ENCODE measurements around the gene LRFN2. TPM values are rescaled to one million over a fixed set of nuclear protein-coding genes. Genes with fewer than 3 reads are reported as not detected.
A peak's percentile ranks its signal among the peaks of the same experiment; 100 is the strongest.

The LRFN2 gene
- total and polyA plus RNA-seq, 2 of the 8 experiments (the other 6 are each of a cell fraction or from before 2014, with no cell fraction given): 2.3 TPM

DNA sequence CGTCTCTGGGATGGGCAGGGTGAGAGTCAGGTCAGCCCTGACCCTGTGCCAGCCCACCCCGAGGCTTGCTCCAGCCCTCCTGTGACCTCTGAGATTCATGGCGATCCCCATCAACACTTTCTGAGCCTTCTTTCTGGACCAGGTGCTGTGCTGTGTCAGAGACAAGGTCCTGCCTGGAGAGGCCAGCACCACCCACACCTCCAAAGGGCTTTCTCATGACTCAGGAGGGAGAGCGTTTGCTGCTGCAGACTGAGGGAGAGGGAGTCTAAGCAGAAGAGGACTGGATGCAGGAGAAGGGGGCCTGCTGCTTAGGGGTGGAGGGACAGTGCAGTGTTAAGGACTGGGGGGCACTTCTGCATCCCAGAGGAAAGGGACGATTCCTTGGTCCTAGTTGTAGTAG is 193.5 kb downstream of the LRFN2 start:
- H4K5ac ChIP-seq (ENCODE audit: insufficient read length, low read depth, low read length): no peak overlapping the region
- 0 out of 2 replicates have a peak overlapping the region, but pooled peaks have one; percentile 17 for H2BK12ac ChIP-seq (ENCODE audit: low read depth, low read length)
- DNase-seq (ENCODE audit: low read depth in 1 of 2, low spot score in 2 of 2) (peak in 1 of 2 experiments; percentile 36), FAIRE-seq (no peak)
- H3K79me2 ChIP-seq (ENCODE audit: control insufficient read depth in 1 of 2, insufficient read depth in 2 of 2, low read length in 2 of 2): no peaks in the 10 kb centered on the region
- ChIA-PET CTCF (ENCODE audit: partially characterized antibody) (interaction anchor here (0.9 kb wide), 1 partner anchor 16 kb away, joined by 3 read pairs; no protein-coding TSS in a partner anchor), POLR2A (ENCODE audit: partially characterized antibody) (no interaction called here)
- no peak overlapping the region for H4K91ac ChIP-seq (replicated peaks; ENCODE audit: insufficient read length, low read length)
- H3K9me3 ChIP-seq (ENCODE audit: insufficient read depth in 2 of 2, low read depth in 1 of 2, low read length in 1 of 2): no peaks in the 10 kb centered on the region
- no peaks in the 10 kb centered on the region for H4K20me1 ChIP-seq (replicated peaks in 1 of 2; ENCODE audit: control insufficient read depth in 1 of 2, insufficient read depth in 2 of 2, low read length in 2 of 2)
- no peak overlapping the region for H2BK120ac ChIP-seq (replicated peaks; ENCODE audit: low read depth, low read length)
- no peak overlapping the region for H3K4me2 ChIP-seq (ENCODE audit: insufficient read depth in 1 of 2, low read depth in 2 of 2, low read length in 2 of 2)
- 68% methylated on average over 4 of the region's 5 CpGs; no CpG with 5 or more reads in 1 of the 2 experiments for WGBS, 2 experiments (ENCODE audit: extremely low coverage in 1 of 2, insufficient coverage in 1 of 2, insufficient read length in 1 of 2, insufficient replicate concordance in 2 of 2, low coverage in 1 of 2, low lambda C conversion rate in 2 of 2, missing lambda C conversion rate in 1 of 2)
- H3K23ac ChIP-seq (ENCODE audit: insufficient read length): no peak overlapping the region
- H2AK5ac ChIP-seq (ENCODE audit: low read depth, low read length): no peak overlapping the region
- no peak overlapping the region for H2BK15ac ChIP-seq (ENCODE audit: low read length)
- no peaks in the 10 kb centered on the region for H3K36me3 ChIP-seq (ENCODE audit: control insufficient read depth in 2 of 4, insufficient read depth in 4 of 4, low read length in 3 of 4)
- H3K56ac ChIP-seq (replicated peaks; ENCODE audit: insufficient read length, low read depth, low read length): no peak overlapping the region
- H3K4me1 ChIP-seq (replicated peaks in 1 of 4; ENCODE audit: control insufficient read depth in 3 of 4, insufficient read depth in 4 of 4, low read length in 3 of 4): no peaks in the 10 kb centered on the region; a peak in 1 of 7 replicates
- H3K27ac ChIP-seq (ENCODE audit: low read depth, low read length): no peak overlapping the region
- no peak overlapping the region for H2AFZ ChIP-seq (ENCODE audit: low read length)
- H3K4me3 ChIP-seq (ENCODE audit: extremely low read depth in 1 of 4, insufficient read depth in 2 of 4, low read depth in 3 of 4, low read length in 4 of 4): no peak overlapping the region
- H2BK5ac ChIP-seq (ENCODE audit: low read depth, low read length): no peak overlapping the region
- H3K4ac ChIP-seq (replicated peaks; ENCODE audit: insufficient read length, low read depth, low read length): no peak overlapping the region
- H3K14ac ChIP-seq (ENCODE audit: insufficient read length): no peak overlapping the region
- no peak overlapping the region for H3K9ac ChIP-seq (replicated peaks in 1 of 4; ENCODE audit: extremely low read depth in 1 of 4, low read depth in 3 of 4, low read length in 3 of 4)
- no peak overlapping the region for H2BK20ac ChIP-seq (ENCODE audit: low read length)
- H4K8ac ChIP-seq (ENCODE audit: extremely low read depth, insufficient read depth, low read length): no peak overlapping the region
- H3K79me1 ChIP-seq (ENCODE audit: low read depth, low read length): no peaks in the 10 kb centered on the region
- H3K23me2 ChIP-seq (ENCODE audit: low read depth, low read length): 0 out of 2 replicates have a peak, but pooled peaks cover 2% of the 10 kb centered on the region
- H3K27me3 ChIP-seq (replicated peaks in 1 of 4; ENCODE audit: control insufficient read depth in 3 of 4, extremely low read depth in 1 of 4, insufficient read depth in 3 of 4, low read length in 3 of 4): no peaks in the 10 kb centered on the region
- no peak overlapping the region; the same call in 1 of the 2 replicates for H3K18ac ChIP-seq (ENCODE audit: extremely low read depth, low read length)
- no peak for TF ChIP-seq SP4 (IDR thresholded peaks at IDR 0.05; ENCODE audit: low read length)
- TF ChIP-seq NANOG (IDR thresholded peaks at IDR 0.05; ENCODE audit: insufficient read depth, low read depth, low read length, poor library complexity, severe bottlenecking): no peak
- no peak for TF ChIP-seq SUZ12 (IDR thresholded peaks at IDR 0.05; ENCODE audit: low read length)
- no peak for TF ChIP-seq TBP (IDR thresholded peaks at IDR 0.05; ENCODE audit: low read depth, low read length)
- no peak for TF ChIP-seq EZH2 (IDR thresholded peaks at IDR 0.05; ENCODE audit: low read depth, low read length, severe bottlenecking)
- TF ChIP-seq BRCA1 (IDR thresholded peaks at IDR 0.05; ENCODE audit: low read depth, low read length): no peak
- TF ChIP-seq SIN3A (conservative IDR thresholded peaks at IDR 0.05 in 1 of 2, IDR thresholded peaks at IDR 0.05 in 1 of 2; ENCODE audit: low read depth in 1 of 2, low read length in 2 of 2): no peak
- TF ChIP-seq, protein P1, sequence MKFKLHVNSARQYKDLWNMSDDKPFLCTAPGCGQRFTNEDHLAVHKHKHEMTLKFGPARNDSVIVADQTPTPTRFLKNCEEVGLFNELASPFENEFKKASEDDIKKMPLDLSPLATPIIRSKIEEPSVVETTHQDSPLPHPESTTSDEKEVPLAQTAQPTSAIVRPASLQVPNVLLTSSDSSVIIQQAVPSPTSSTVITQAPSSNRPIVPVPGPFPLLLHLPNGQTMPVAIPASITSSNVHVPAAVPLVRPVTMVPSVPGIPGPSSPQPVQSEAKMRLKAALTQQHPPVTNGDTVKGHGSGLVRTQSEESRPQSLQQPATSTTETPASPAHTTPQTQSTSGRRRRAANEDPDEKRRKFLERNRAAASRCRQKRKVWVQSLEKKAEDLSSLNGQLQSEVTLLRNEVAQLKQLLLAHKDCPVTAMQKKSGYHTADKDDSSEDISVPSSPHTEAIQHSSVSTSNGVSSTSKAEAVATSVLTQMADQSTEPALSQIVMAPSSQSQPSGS (IDR thresholded peaks at IDR 0.05; ENCODE audit: low read length): no peak
- TF ChIP-seq RFX5 (IDR thresholded peaks at IDR 0.05; ENCODE audit: borderline replicate concordance, low read depth, low read length): no peak
- no peak for TF ChIP-seq BCL11A (IDR thresholded peaks at IDR 0.05; ENCODE audit: low read depth in 2 of 2, low read length in 2 of 2)
- no peak for TF ChIP-seq SIX5 (IDR thresholded peaks at IDR 0.05; ENCODE audit: low read depth, low read length)
- no peak for TF ChIP-seq TEAD4 (IDR thresholded peaks at IDR 0.05; ENCODE audit: low read depth, low read length)

Measured in H1 (cell line).